Stomach (tissue), 9 donors: ENCODE data around the gene RPS2. TPM values are rescaled to one million over a fixed set of nuclear protein-coding genes. Genes with fewer than 3 reads are reported as not detected.

ENCODE experiments used
- DNase-seq, 2 donors: peaks; one replicate each; pipeline versions ENCODE4 v3.0.0 to v3.0.0-alpha.2; 2013 to 2019
- H3K27ac ChIP-seq, 5 donors: fragments of 200-600 bp in 4 of 5; sonication (generic) in 4 of 5; one replicate each; pipeline ENCODE4 v1.5.1; 2013 to 2019; ENCODE audit warnings: mild to moderate bottlenecking in 1 of 5, moderate library complexity in 1 of 5
- H3K27me3 ChIP-seq, 3 donors: fragments of 200-600 bp; sonication (generic); one replicate each; pipeline ENCODE4 v1.5.1; 2017 to 2019; ENCODE audit warnings: mixed run types in 1 of 3
- H3K36me3 ChIP-seq, 4 donors: fragments of 200-600 bp; sonication (generic); 1 replicate in 3 of 4; 2 replicates in 1 of 4; pipeline ENCODE4 v1.5.1; 2016 to 2019
- H3K4me1 ChIP-seq, 4 donors: fragments of 200-600 bp; sonication (generic); one replicate each; pipeline ENCODE4 v1.5.1; 2016 to 2019
- H3K4me3 ChIP-seq, 4 donors: fragments of 200-600 bp; sonication (generic) in 3 of 4; one replicate each; pipeline ENCODE4 v1.5.1; 2016 to 2019; ENCODE audit warnings: mild to moderate bottlenecking in 1 of 4
- H3K9me3 ChIP-seq, 4 donors: fragments of 200-600 bp; sonication (generic); one replicate each; pipeline ENCODE4 v1.5.1; 2016 to 2019
- CTCF ChIP-seq, 7 experiments: fragments of 450-650 bp in 4 of 7; fragments of 200-600 bp in 3 of 7; sonication (generic) in 3 of 7; IDR thresholded peaks; one replicate each; pipeline ENCODE4 v1.5.1; 2016 to 2019; ENCODE audit warnings: antibody characterized with exemption in 7 of 7, control low read depth in 2 of 7, mild to moderate bottlenecking in 1 of 7
- EP300 ChIP-seq: sonication (generic); formaldehyde crosslinking; IDR thresholded peaks from one replicate; pipeline ENCODE4 v1.6.1; 2017; ENCODE audit warnings: antibody characterized with exemption
- POLR2A ChIP-seq, 4 donors: fragments of 450-650 bp; IDR thresholded peaks; one replicate each; pipeline ENCODE4 v1.6.1; 2016; ENCODE audit warnings: antibody characterized with exemption in 4 of 4, control low read depth in 2 of 4, mild to moderate bottlenecking in 1 of 4, moderate library complexity in 1 of 4
- POLR2AphosphoS5 ChIP-seq, 3 donors: sonication (generic); formaldehyde crosslinking; IDR thresholded peaks; one replicate each; pipeline ENCODE4 v1.6.1; 2016; ENCODE audit warnings: antibody characterized with exemption in 3 of 3
- WGBS, 5 donors: extraction: QIAGEN DNeasy Blood & Tissue Kit in 3 of 5; methylation state at CpG; one replicate each; pipeline versions ENCODE4 v1.1.5 to v1.1.7; 2013 to 2018; 5-methylcytosine and 5-hydroxymethylcytosine counted together
- intact Hi-C: fragments of 100-400 bp; cut with DNase I; formaldehyde crosslinking; loops from one replicate; pipeline ENCODE4 v1.15.1; 2023; ENCODE audit warnings: low total_unique reads
- polyA plus RNA-seq, 3 donors: library from polyadenylated mRNA; stranded (reverse); fragments of 200-250 nt; gene quantifications; one replicate each; pipeline ENCODE4 v1.2.3, GENCODE V29; 2013
- total RNA-seq, 5 donors: library from RNA; depleted of rRNA; stranded (reverse); fragments of >200 nt; gene quantifications; one replicate each; pipeline versions ENCODE4 v1.1.0 to v1.2.3, GENCODE V29; 2014 to 2016
- donor health status: healthy with polysubstance abuse.
- donor health status: Bipolar disorder and iron deficiency.
- donor health status: healthy.

The RPS2 gene
- total and polyA plus RNA-seq, 8 donors: 997 to 4,842 (median 2,511) TPM

GRCh38 chr16:1945559-1946391, 18.9 kb downstream of the RPS2 start:
- Histone ChIP-seq H3K4me1 (peaks cover 18 to 30% (median 25%) of the 10 kb centered on the region in 4 donors), H3K27ac (no peak overlapping the region), H3K27me3 (no peaks in the 10 kb centered on the region), H3K36me3 (peaks cover 2 to 5% (median 5%) of the 10 kb centered on the region in 4 donors), H3K4me3 (no peak overlapping the region), H3K9me3 (no peaks in the 10 kb centered on the region)
- DNase-seq: no peak
- intact Hi-C loops: no loop called here
- 81 to 87% (median 85%) methylated on average over 19 of the region's 19 CpGs for WGBS, 5 donors
- TF ChIP-seq POLR2A (IDR thresholded peaks at IDR 0.05): no peak
- no peak for TF ChIP-seq CTCF (IDR thresholded peaks at IDR 0.05)
- no peak for TF ChIP-seq EP300
- no peak for TF ChIP-seq POLR2AphosphoS5 (IDR thresholded peaks at IDR 0.05)

- WGBS, 5 donors: 92 to 95% (median 93%) methylated on average over 21 of the region's 21 CpGs
- peaks cover 11 to 16% (median 15%) of the 10 kb centered on the region in 4 donors for H3K36me3 ChIP-seq
- no peaks in the 10 kb centered on the region for H3K27me3 ChIP-seq
- H3K4me3 ChIP-seq: no peak overlapping the region
- TF ChIP-seq POLR2AphosphoS5 (IDR thresholded peaks at IDR 0.05): no peak
- H3K27ac ChIP-seq: no peak overlapping the region
- peaks cover 19 to 39% (median 29%) of the 10 kb centered on the region in 4 donors for H3K4me1 ChIP-seq
- intact Hi-C loops: no loop called here
- no peak for DNase-seq
- H3K9me3 ChIP-seq: no peaks in the 10 kb centered on the region
These were observed 19.9 kb downstream of the RPS2 start for GRCh38 chr16:1944612-1945199.

- peaks cover 19 to 45% (median 29%) of the 10 kb centered on the region in 4 donors for H3K4me1 ChIP-seq
- WGBS, 5 donors: 1 to 2% (median 1%) methylated on average over 30 to 77 of the region's 77 CpGs
- peaks cover 27 to 32% (median 32%) of the 10 kb centered on the region in 4 donors for H3K36me3 ChIP-seq
These were observed 21.6 kb downstream of the RPS2 start, which contains the start of gene MSRB1 for GRCh38 chr16:1942810-1943726. MSRB1 (minus strand) TSS chr16:1943199; CDS start chr16:1943156, 43 bp downstream.

More at GRCh38 chr16:1942810-1943726, 21.6 kb downstream of the RPS2 start, which contains the start of gene MSRB1:
- Histone ChIP-seq H3K27me3 (no peaks in the 10 kb centered on the region), H3K9me3 (no peaks in the 10 kb centered on the region), H3K27ac (peak within 1 kb of the TSS; percentile 78 to 91 (median 88)), H3K4me3 (peak within 1 kb of the TSS; percentile 74 to 94 (median 86))
- peak; percentile 93 to 98 (median 96) for TF ChIP-seq POLR2AphosphoS5 (IDR thresholded peaks at IDR 0.05)
- no peak for TF ChIP-seq CTCF (IDR thresholded peaks at IDR 0.05)
- TF ChIP-seq POLR2A (IDR thresholded peaks at IDR 0.05): peak in 2 of 4 donors; percentile 52 to 89
- TF ChIP-seq EP300: no peak
- intact Hi-C loops: no loop called here
- DNase-seq: peak; percentile 100
